HepG2 (cell line): ENCODE data around the gene YIF1A. TPM values are rescaled to one million over a fixed set of nuclear protein-coding genes. Genes with fewer than 3 reads are reported as not detected.
A peak's percentile ranks its signal among the peaks of the same experiment; 100 is the strongest.

ENCODE experiments used
- HDAC1 ChIP-seq: sonication (generic); formaldehyde crosslinking; IDR thresholded peaks from 2 replicates; pipeline ENCODE4 v1.5.1; 2020; ENCODE audit warnings: mild to moderate bottlenecking, missing genetic modification reagents
- JUNB ChIP-seq: sonication (generic); formaldehyde crosslinking; IDR thresholded peaks from 2 replicates; pipeline ENCODE4 v1.8.0; 2022; ENCODE audit warnings: missing genetic modification reagents, mild to moderate bottlenecking, borderline replicate concordance
- MAZ ChIP-seq, 2 experiments: sonication (generic) in 1 of 2; formaldehyde crosslinking in 1 of 2; IDR thresholded peaks; 2 replicates each; pipeline versions ENCODE4 v1.5.0 to v1.6.1; 2012 to 2020; ENCODE audit warnings: low read depth in 2 of 2, mild to moderate bottlenecking in 2 of 2, borderline replicate concordance in 1 of 2, improper control_type of control experiment in 1 of 2, low read length in 1 of 2, missing genetic modification reagents in 1 of 2, moderate library complexity in 1 of 2
- NCOR1 ChIP-seq: fragments of 200-600 bp; sonication (generic); IDR thresholded peaks from 2 replicates; pipeline ENCODE4 v1.7.0; 2017; ENCODE audit warnings: antibody characterized with exemption, low read length, borderline replicate concordance
- SMAD1 ChIP-seq: sonication (generic); formaldehyde crosslinking; IDR thresholded peaks from 2 replicates; pipeline ENCODE4 v1.4.0; 2020; ENCODE audit warnings: missing genetic modification reagents, low read depth, mild to moderate bottlenecking, borderline replicate concordance
- SRSF9 ChIP-seq: fragments of 200-400 bp; formaldehyde crosslinking; IDR thresholded peaks from 2 replicates; pipeline ENCODE4 v1.6.1; 2018; ENCODE audit warnings: borderline replicate concordance, mild to moderate bottlenecking, low read depth, low read length; ENCODE audit not compliant: insufficient read depth, poor library complexity, severe bottlenecking
- ZNF235 ChIP-seq: sonication (generic); formaldehyde crosslinking; IDR thresholded peaks from 2 replicates; pipeline ENCODE4 v1.8.1; 2023; ENCODE audit warnings: mild to moderate bottlenecking, missing genetic modification reagents, borderline replicate concordance
- ZNF354B ChIP-seq: sonication (generic); formaldehyde crosslinking; IDR thresholded peaks from 2 replicates; pipeline ENCODE4 v1.8.0; 2022; ENCODE audit warnings: mild to moderate bottlenecking, missing genetic modification reagents
- ZNF431 ChIP-seq: sonication (generic); formaldehyde crosslinking; IDR thresholded peaks from 2 replicates; pipeline ENCODE4 v1.9.0; 2022; ENCODE audit warnings: missing genetic modification reagents, low read depth, mild to moderate bottlenecking, borderline replicate concordance
- ZNF567 ChIP-seq: sonication (generic); formaldehyde crosslinking; IDR thresholded peaks from 2 replicates; pipeline ENCODE4 v1.8.1; 2023; ENCODE audit warnings: mild to moderate bottlenecking, missing genetic modification reagents, borderline replicate concordance
- ZNF660 ChIP-seq: sonication (generic); formaldehyde crosslinking; IDR thresholded peaks from 2 replicates; pipeline ENCODE4 v1.5.1; 2020; ENCODE audit warnings: mild to moderate bottlenecking, low read depth, missing genetic modification reagents, borderline replicate concordance
- polyA plus RNA-seq, 8 experiments: library from polyadenylated mRNA; depleted of rRNA in 3 of 8; stranded (reverse) in 7 of 8; unstranded in 1 of 8; fragments of >200 nt; fragmentation: Illumina TruSeq in 4 of 8; extraction: Trizol in 4 of 8; gene quantifications; 2 replicates each; pipeline versions ENCODE4 v1.2.1 to v1.2.3, GENCODE V29; 2011 to 2016; ENCODE audit warnings: low read depth in 4 of 8, missing spikeins in 1 of 8, mixed read lengths in 1 of 8; ENCODE audit not compliant: insufficient read depth in 1 of 8
- total RNA-seq, 5 experiments: library from RNA; depleted of rRNA; stranded (reverse); fragments of >200 nt; fragmentation: Illumina TruSeq; extraction: Trizol; gene quantifications; 2 replicates each; pipeline ENCODE4 v1.2.3, GENCODE V29; 2016; ENCODE audit warnings: low read depth in 1 of 5
- TF ChIP-seq, protein P1 (sequence below): conservative IDR thresholded peaks from 2 replicates; pipeline ENCODE4 v1.6.1; 2018; ENCODE audit warnings: missing genetic modification reagents
- TF ChIP-seq, protein P2 (sequence below): sonication (generic); formaldehyde crosslinking; IDR thresholded peaks from 2 replicates; pipeline ENCODE4 v1.4.0; 2020; ENCODE audit warnings: missing genetic modification reagents
- TF ChIP-seq, protein P3 (sequence below): IDR thresholded peaks from 2 replicates; pipeline ENCODE4 v1.4.0; 2020; ENCODE audit warnings: mild to moderate bottlenecking, missing genetic modification reagents
- TF ChIP-seq, protein P4 (sequence below): IDR thresholded peaks from 2 replicates; pipeline ENCODE4 v1.6.1; 2016; ENCODE audit warnings: mild to moderate bottlenecking

YIF1A gene
- total and polyA plus RNA-seq, 2 of the 13 experiments (the other 11 are each of a cell fraction or from before 2014, with no cell fraction given): 133 to 145 TPM

DNA sequence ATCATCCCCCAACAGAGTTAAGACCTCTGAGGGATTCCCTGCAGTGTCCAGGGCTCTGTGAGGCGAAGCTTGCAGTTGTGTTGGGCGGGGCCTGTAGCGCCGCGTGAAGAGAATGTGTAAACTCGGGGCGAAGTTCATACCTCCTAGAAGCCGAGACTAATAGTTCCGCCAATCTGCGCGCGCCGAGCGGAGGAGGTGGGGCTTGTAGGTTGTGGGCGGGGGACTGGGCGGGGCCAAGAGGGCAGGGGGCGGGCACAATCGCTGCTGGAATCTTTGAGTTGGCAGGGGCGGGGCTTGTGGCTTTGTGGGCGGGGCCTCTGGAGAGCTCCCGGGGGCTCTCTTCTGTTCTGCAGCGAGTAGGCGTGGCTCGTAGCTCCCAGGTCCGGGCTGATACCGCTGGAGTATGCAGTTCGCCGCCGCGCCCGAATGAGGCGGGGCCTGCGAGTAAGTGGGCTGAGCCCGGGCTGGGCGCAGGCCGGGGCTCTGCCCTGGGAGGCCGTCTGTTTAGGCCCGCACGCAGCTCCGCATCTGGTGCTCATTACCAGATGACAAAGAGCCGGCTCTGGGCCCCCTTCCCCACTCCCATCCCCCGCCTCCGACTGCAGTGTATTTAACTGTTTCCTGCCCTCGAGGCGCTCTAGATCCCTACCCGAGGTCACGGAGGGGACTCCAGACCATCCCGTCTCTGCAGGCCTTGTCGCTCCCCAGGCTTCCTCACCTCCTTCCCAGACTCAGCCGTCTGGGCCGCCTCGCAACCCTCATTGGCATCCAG, 23.8 kb upstream of the YIF1A start (continued):
- TF ChIP-seq NCOR1: no peak
- TF ChIP-seq ZNF567: no peak
- no peak for TF ChIP-seq JUNB (CRISPR knock-in tag)
- no peak for TF ChIP-seq ZNF354B
- TF ChIP-seq, protein P1, sequence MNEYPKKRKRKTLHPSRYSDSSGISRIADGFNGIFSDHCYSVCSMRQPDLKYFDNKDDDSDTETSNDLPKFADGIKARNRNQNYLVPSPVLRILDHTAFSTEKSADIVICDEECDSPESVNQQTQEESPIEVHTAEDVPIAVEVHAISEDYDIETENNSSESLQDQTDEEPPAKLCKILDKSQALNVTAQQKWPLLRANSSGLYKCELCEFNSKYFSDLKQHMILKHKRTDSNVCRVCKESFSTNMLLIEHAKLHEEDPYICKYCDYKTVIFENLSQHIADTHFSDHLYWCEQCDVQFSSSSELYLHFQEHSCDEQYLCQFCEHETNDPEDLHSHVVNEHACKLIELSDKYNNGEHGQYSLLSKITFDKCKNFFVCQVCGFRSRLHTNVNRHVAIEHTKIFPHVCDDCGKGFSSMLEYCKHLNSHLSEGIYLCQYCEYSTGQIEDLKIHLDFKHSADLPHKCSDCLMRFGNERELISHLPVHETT (CRISPR knock-in tag): no peak
- peak; percentile 60; the same call in 1 of the 2 replicates for TF ChIP-seq MAZ (IDR thresholded peaks at IDR 0.05; ENCODE audit: borderline replicate concordance, low read depth, low read length)
- no peak for TF ChIP-seq MAZ (CRISPR knock-in tag; IDR thresholded peaks at IDR 0.05; ENCODE audit: low read depth)
- TF ChIP-seq ZNF235: peak; percentile 72; the same call in 1 of the 2 replicates
- no peak for TF ChIP-seq ZNF660 (CRISPR knock-in tag)
- TF ChIP-seq, protein P2, sequence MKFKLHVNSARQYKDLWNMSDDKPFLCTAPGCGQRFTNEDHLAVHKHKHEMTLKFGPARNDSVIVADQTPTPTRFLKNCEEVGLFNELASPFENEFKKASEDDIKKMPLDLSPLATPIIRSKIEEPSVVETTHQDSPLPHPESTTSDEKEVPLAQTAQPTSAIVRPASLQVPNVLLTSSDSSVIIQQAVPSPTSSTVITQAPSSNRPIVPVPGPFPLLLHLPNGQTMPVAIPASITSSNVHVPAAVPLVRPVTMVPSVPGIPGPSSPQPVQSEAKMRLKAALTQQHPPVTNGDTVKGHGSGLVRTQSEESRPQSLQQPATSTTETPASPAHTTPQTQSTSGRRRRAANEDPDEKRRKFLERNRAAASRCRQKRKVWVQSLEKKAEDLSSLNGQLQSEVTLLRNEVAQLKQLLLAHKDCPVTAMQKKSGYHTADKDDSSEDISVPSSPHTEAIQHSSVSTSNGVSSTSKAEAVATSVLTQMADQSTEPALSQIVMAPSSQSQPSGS (CRISPR knock-in tag): 0 out of 2 replicates have a peak, but pooled peaks have one; percentile 1
- TF ChIP-seq, protein P3, sequence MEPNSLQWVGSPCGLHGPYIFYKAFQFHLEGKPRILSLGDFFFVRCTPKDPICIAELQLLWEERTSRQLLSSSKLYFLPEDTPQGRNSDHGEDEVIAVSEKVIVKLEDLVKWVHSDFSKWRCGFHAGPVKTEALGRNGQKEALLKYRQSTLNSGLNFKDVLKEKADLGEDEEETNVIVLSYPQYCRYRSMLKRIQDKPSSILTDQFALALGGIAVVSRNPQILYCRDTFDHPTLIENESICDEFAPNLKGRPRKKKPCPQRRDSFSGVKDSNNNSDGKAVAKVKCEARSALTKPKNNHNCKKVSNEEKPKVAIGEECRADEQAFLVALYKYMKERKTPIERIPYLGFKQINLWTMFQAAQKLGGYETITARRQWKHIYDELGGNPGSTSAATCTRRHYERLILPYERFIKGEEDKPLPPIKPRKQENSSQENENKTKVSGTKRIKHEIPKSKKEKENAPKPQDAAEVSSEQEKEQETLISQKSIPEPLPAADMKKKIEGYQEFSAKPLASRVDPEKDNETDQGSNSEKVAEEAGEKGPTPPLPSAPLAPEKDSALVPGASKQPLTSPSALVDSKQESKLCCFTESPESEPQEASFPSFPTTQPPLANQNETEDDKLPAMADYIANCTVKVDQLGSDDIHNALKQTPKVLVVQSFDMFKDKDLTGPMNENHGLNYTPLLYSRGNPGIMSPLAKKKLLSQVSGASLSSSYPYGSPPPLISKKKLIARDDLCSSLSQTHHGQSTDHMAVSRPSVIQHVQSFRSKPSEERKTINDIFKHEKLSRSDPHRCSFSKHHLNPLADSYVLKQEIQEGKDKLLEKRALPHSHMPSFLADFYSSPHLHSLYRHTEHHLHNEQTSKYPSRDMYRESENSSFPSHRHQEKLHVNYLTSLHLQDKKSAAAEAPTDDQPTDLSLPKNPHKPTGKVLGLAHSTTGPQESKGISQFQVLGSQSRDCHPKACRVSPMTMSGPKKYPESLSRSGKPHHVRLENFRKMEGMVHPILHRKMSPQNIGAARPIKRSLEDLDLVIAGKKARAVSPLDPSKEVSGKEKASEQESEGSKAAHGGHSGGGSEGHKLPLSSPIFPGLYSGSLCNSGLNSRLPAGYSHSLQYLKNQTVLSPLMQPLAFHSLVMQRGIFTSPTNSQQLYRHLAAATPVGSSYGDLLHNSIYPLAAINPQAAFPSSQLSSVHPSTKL (CRISPR knock-in tag): 0 out of 2 replicates have a peak, but pooled peaks have one; percentile 8
- TF ChIP-seq, protein P4, sequence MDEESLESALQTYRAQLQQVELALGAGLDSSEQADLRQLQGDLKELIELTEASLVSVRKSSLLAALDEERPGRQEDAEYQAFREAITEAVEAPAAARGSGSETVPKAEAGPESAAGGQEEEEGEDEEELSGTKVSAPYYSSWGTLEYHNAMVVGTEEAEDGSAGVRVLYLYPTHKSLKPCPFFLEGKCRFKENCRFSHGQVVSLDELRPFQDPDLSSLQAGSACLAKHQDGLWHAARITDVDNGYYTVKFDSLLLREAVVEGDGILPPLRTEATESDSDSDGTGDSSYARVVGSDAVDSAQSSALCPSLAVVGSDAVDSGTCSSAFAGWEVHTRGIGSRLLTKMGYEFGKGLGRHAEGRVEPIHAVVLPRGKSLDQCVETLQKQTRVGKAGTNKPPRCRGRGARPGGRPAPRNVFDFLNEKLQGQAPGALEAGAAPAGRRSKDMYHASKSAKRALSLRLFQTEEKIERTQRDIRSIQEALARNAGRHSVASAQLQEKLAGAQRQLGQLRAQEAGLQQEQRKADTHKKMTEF (CRISPR knock-in tag): no peak; the same call in 1 of the 2 replicates
- peak; percentile 9; the same call in 1 of the 2 replicates for TF ChIP-seq HDAC1 (CRISPR knock-in tag)
- no peak for TF ChIP-seq SMAD1 (CRISPR knock-in tag)
- no peak for TF ChIP-seq SRSF9
- no peak for TF ChIP-seq ZNF431
